Fibroblast of the aortic adventitia (primary cell): ENCODE data around the gene PPP1CC. TPM values are rescaled to one million over a fixed set of nuclear protein-coding genes. Genes with fewer than 3 reads are reported as not detected.

Experiments used
- DNase-seq: peaks from one replicate; pipeline ENCODE4 v3.0.0-alpha.2; 2010; ENCODE audit warnings: low read depth
- H3K4me3 ChIP-seq: 2 replicates; pipeline ENCODE4 v1.5.1; 2011; ENCODE audit warnings: low read depth, mild to moderate bottlenecking, control low read depth, low read length, moderate library complexity
- CTCF ChIP-seq: IDR thresholded peaks from 2 replicates; pipeline ENCODE4 v1.5.1; 2011; ENCODE audit warnings: mild to moderate bottlenecking, low read length, control low read depth, inconsistent platforms; ENCODE audit not compliant: insufficient read depth
- total RNA-seq: library from RNA; depleted of rRNA; stranded (reverse); fragments of >200 nt; gene quantifications from 2 replicates; pipeline ENCODE4 v1.2.3, GENCODE V29; 2012; ENCODE audit warnings: low replicate concordance

The PPP1CC gene
- total RNA-seq, 1 donor = 130 TPM

DNA sequence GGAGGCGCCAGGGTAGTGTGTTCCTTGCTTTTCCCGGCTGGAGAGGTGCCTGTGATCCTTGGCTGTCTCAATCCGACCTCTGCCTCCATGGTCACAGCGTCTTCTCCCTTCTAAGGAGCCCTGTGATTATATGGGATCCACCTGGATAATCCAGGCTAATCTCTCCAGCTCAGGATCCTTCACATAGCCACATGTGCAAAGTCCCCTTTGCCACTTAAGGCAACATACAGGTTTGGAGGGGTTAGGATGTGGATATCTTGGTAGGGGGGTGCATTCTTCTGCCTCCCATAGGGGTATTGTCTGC lies 52.6 kb downstream of the PPP1CC start:
- TF ChIP-seq CTCF = no peak
- no peak for DNase-seq

GRCh38 chr12:110689281-110690126 lies 53.2 kb downstream of the PPP1CC start:
- H3K4me3 ChIP-seq = peak overlapping the region; percentile 59
- no peak for TF ChIP-seq CTCF
- DNase-seq = peak; percentile 7

More for the DNA sequence above, 52.6 kb downstream of the PPP1CC start:
- H3K4me3 ChIP-seq = no peak overlapping the region

DNA sequence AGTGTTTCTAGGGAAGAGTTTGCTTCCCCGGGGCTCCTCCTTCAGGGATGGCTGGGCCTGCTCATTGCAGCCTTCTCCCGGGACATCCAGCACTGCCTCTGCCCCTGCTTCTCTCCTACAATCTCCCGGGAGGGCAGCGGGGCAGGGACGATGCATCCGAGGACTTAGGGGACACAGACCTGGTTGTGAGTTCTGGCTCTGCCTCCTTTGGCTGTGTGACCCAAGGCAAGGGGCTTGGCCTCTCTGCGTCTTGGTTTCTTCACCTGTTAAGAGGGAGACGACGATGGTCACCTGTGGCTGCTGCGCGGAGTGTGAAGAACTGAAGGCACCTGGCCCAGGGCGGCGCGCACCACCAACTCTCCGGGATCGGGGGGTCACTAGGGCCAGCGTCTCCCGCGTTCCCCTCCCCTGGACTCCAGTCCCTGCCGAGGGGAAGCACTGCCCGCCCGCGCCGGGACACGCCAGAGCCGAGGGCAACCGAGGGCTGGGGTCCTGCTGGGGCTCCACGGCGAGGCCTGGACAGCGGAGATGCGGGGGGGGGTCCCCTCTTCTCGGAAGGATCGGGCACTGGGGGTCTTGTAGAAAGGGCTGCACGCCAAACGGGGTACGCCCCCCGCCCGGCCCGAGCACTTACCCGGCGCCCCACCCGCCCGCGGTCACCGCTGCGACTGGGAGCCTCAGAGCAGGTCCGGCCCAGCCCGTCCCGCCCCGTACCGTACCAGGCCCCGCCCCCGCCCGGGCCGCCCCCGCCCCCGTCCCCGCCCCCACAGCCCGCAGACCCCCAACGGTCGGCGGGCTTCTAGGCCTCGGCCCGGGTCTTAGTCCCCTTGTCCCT lies 54.0 kb downstream of the PPP1CC start, which contains the start of gene HVCN1:
TSS of gene HVCN1 (minus strand) at position 670 of the 835 bp plus-strand sequence. CDS start 5,870 bp downstream, outside the sequence.
- TF ChIP-seq CTCF = no peak
- no peak for DNase-seq
- H3K4me3 ChIP-seq = peak within 1 kb of the TSS; percentile 59

DNA sequence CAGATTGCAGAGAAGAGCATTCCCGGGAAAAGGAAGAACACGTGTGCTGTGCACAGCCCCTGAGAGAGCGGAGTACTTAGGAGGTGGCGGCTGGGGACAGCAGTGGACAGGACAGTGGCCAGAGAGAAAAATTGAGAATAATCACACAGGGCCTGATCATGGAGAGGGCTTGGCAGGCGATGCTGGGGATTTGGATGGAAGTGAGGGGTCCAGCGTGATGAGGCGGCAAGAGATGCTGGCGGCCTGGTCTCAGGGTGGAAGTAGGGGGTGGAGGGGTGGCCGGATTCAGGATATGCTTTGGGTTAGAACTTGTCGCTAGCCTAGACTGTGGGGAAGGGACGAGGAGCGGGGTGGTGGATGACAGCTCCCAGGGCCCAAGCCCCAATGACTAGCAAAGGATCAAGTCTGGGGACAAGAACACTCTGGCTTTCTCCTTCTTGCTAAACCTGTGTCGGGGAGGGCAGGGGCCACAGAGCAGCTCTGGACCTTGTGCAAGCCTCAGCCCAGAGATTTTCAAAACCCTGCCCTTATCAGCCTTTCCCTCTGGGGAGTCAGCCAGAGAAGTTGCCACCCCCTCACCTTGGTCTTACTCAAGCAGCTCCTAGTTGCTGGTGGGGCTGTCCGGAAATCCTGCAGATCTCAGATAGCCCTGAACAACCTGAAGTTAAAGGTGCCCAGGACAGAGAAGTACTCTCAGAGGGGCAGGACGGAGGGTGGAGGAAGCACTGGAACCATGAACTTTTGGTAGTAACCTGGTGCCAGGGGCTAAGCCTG lies 55.1 kb downstream of the PPP1CC start:
- DNase-seq = peak; percentile 3
- no peak for TF ChIP-seq CTCF
- no peak overlapping the region for H3K4me3 ChIP-seq

DNA sequence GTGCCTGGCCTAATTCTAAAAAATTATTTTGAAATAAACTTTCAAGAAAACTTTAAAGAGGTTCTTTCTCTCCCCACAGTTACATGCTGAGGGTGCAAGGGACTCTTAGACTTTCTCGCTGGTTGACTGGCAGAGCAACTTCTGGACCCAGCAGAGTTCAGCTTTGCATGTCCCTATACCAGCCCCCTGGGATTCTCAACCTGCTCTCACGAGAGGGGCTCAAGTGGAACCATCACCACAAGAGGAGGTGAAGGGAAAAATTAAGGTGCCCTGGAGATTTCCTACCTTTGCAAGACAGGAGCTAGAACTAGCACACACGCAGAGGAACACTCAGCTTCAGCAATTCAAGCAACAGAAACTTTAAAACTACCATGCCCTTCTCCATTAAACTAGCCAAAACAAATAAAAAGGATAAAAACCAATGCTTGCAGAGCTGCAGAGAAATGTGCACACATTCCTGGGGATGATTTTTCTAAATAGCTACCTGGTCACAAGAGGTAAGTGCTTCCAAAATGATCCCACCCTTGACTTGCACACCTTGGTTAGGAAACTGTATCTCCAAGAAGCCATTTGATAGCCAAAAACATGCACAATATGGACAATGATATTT lies 56.3 kb downstream of the PPP1CC start:
- no peak for TF ChIP-seq CTCF
- DNase-seq = no peak
- H3K4me3 ChIP-seq = no peak overlapping the region

DNA sequence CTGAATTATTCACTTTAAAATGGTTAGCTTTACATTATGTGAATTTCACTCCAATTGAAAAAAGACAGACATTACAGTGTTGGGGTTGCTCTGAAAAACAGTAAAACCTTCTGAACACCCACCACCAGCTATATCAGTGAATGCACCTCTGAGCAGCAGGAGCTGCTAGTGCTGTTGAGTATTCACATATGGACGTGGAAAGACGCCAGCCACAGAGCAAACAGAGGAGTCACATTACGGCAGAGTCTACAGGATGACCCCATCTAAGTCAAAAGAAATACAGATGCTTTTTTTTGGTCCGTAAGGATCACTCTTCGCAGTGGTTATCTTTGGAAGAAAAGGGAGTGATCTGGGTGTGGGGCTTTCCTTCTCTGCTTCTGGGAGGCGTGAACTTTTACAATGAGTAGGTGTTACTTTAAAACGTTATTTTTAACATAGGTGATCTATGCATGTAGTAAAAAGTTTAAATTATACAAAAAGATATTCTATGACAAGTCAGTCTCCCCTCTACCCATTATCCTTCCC lies 58.3 kb downstream of the PPP1CC start:
- no peak for DNase-seq
- no peak for TF ChIP-seq CTCF
- no peak overlapping the region for H3K4me3 ChIP-seq
